ENCODE results near the gene KLHL21. TPM values are rescaled to one million over a fixed set of nuclear protein-coding genes. Genes with fewer than 3 reads are reported as not detected.

KLHL21 gene
- total and polyA plus RNA-seq, 2 donors (not counting 1 experiment from before 2014, with no cell fraction given), result 14.4 to 29.9 TPM

DNA sequence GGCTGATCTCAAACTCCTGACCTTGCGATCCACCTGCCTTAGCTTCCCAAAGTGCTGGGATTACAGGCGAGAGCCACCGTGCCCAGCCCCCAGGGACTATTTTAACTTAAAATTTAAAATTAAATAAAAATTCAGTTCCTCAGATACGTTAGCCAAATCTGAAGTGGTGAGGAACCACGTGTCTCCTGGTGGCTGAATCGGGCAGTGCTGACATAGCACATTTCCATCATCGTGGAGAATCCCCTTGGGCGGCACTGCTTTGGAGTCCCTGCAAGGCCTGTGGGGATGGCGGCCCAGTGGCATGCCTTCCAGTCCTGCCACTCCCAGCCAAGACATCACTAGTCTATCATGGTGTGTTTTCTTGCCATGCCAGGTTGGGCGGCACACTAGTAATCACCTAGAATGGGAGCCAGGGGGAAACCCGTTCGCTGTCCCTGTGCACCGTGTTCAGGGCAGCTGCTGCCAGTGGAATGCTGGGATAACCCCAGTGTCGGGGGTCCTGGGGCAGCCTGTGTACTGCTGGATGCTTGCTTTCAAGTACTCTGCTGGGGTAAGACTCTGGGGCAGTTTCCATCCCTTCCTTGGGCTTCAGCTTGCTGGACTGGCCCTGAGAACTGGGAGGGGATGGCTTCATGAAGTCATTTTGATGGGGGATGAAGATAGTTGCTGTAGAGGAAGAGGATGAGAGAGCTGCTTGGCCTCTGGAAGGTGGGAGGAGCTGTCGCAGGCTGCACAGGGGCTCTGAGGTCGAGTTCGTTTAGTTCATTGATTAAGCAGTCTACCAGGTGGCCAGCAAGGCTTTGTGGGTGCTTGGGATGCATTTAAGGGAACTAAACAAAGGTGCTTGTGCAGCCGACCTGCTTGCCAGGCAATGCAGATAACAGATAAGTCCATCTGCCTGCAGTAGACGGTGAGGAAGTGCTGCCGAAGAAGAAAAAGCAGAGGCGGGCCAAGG, 18.3 kb downstream of the KLHL21 start:
- WGBS (ENCODE audit: insufficient coverage), result 91% methylated on average over 18 of the region's 21 CpGs
- no peak overlapping the region for H3K27ac Mint-ChIP-seq
- H3K9me3 Mint-ChIP-seq (ENCODE audit: insufficient read depth), result no peaks in the 10 kb centered on the region
- ATAC-seq (ENCODE audit: low read depth), result no peak
- H3K79me2 ChIP-seq (ENCODE audit: control insufficient read depth, insufficient read depth, low read length), result peaks cover 46% of the 10 kb centered on the region
- H3K4me1 Mint-ChIP-seq, result peaks cover 37% of the 10 kb centered on the region
- H3K4me1 ChIP-seq (ENCODE audit: control insufficient read depth in 2 of 2, insufficient read depth in 2 of 2, low read length in 2 of 2), result peaks cover 18 to 36% of the 10 kb centered on the region in 2 donors
- POLR2A ChIA-PET, result interaction anchor here (0.5 to 0.7 kb wide), 2 partner anchors 16 to 40 kb away, joined by 3 to 4 read pairs; no protein-coding TSS in a partner anchor
- no peak overlapping the region for H3K27ac ChIP-seq (ENCODE audit: low read length in 2 of 2)
- no peak overlapping the region for H3K4me3 Mint-ChIP-seq
- TF ChIP-seq, protein P1, sequence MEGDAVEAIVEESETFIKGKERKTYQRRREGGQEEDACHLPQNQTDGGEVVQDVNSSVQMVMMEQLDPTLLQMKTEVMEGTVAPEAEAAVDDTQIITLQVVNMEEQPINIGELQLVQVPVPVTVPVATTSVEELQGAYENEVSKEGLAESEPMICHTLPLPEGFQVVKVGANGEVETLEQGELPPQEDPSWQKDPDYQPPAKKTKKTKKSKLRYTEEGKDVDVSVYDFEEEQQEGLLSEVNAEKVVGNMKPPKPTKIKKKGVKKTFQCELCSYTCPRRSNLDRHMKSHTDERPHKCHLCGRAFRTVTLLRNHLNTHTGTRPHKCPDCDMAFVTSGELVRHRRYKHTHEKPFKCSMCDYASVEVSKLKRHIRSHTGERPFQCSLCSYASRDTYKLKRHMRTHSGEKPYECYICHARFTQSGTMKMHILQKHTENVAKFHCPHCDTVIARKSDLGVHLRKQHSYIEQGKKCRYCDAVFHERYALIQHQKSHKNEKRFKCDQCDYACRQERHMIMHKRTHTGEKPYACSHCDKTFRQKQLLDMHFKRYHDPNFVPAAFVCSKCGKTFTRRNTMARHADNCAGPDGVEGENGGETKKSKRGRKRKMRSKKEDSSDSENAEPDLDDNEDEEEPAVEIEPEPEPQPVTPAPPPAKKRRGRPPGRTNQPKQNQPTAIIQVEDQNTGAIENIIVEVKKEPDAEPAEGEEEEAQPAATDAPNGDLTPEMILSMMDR (IDR thresholded peaks at IDR 0.05), result no peak
- TF ChIP-seq EZH2 (IDR thresholded peaks at IDR 0.05; ENCODE audit: borderline replicate concordance, insufficient read depth, low read depth, low read length, poor library complexity, severe bottlenecking), result no peak
- no peaks in the 10 kb centered on the region for H3K27me3 ChIP-seq (replicated peaks in 1 of 4; ENCODE audit: control extremely low read depth in 1 of 4, control insufficient read depth in 3 of 4, insufficient read depth in 4 of 4, low read length in 3 of 4)
- H4K20me1 ChIP-seq (ENCODE audit: control insufficient read depth, insufficient read depth, low read length, poor library complexity, severe bottlenecking), result peaks cover 48% of the 10 kb centered on the region
- intact Hi-C loops (cut with micrococcal nuclease), result no loop called here
- CTCF ChIA-PET, result no interaction called here
- DNase-seq, result no peak
- no peak overlapping the region for H3K4me3 ChIP-seq (ENCODE audit: control extremely low read depth in 1 of 5, extremely low read depth in 1 of 5, insufficient read depth in 1 of 5, low read depth in 2 of 5, low read length in 4 of 5)
- H3K4me2 ChIP-seq (replicated peaks; ENCODE audit: low read depth, low read length, poor library complexity, severe bottlenecking), result no peak overlapping the region
- H3K27me3 Mint-ChIP-seq, result no peaks in the 10 kb centered on the region
- no peak overlapping the region for H2AFZ ChIP-seq (ENCODE audit: insufficient read depth, low read depth, low read length, poor library complexity, severe bottlenecking)
- no peak overlapping the region for H3K9ac ChIP-seq (ENCODE audit: low read length)
- H3K9me3 ChIP-seq (ENCODE audit: control extremely low read depth in 1 of 3, control insufficient read depth in 2 of 3, insufficient read depth in 1 of 3, low read length in 2 of 3), result no peaks in the 10 kb centered on the region
- H3K36me3 ChIP-seq (replicated peaks in 1 of 2; ENCODE audit: control extremely low read depth in 1 of 2, control insufficient read depth in 1 of 2, extremely low read depth in 1 of 2, insufficient read depth in 2 of 2, low read length in 1 of 2), result peaks cover 0 to 26% of the 10 kb centered on the region in 2 experiments

DNA sequence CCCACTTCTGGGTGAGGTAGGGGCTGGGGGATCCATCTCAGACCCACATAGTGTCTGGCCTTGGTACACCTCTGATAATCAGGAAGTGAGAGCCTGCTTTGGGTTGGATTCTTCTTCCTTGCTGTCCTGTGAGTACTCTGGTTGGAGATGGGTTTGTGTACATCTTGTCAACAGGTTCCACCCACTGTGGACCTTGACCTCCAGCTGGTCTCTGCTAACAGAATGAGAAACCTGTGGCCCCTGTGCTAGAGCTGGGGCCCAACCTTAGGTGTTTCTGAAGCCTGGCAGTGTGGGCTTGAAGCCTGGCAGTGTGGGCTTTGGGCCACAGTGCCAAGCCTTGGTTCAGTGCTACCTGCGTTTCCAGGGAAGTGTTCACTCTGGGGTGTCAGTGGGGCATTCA, 20.3 kb downstream of the KLHL21 start:
- ATAC-seq (ENCODE audit: low read depth) (no peak), DNase-seq (no peak)
- no peaks in the 10 kb centered on the region for H3K9me3 Mint-ChIP-seq (ENCODE audit: insufficient read depth)
- no peaks in the 10 kb centered on the region for H3K27me3 ChIP-seq (replicated peaks in 1 of 4; ENCODE audit: control extremely low read depth in 1 of 4, control insufficient read depth in 3 of 4, insufficient read depth in 4 of 4, low read length in 3 of 4)
- H3K27ac ChIP-seq (ENCODE audit: low read length in 2 of 2), result peak overlapping the region; percentile 13 to 91
- H3K4me2 ChIP-seq (replicated peaks; ENCODE audit: low read depth, low read length, poor library complexity, severe bottlenecking), result peak overlapping the region; percentile 88
- ChIA-PET POLR2A (no interaction called here), CTCF (interaction anchor here (1.1 kb wide), 1 partner anchor 20 kb away, joined by 3 read pairs; the partner anchor contains the start of gene KLHL21)
- no peak overlapping the region for H3K4me3 ChIP-seq (ENCODE audit: control extremely low read depth in 1 of 5, extremely low read depth in 1 of 5, insufficient read depth in 1 of 5, low read depth in 2 of 5, low read length in 4 of 5)
- H3K27ac Mint-ChIP-seq, result peak overlapping the region; percentile 78
- H3K4me3 Mint-ChIP-seq, result peak overlapping the region; percentile 98
- H3K4me1 Mint-ChIP-seq, result peaks cover 36% of the 10 kb centered on the region
- H2AFZ ChIP-seq (ENCODE audit: insufficient read depth, low read depth, low read length, poor library complexity, severe bottlenecking), result no peak overlapping the region
- H3K9ac ChIP-seq (ENCODE audit: low read length), result no peak overlapping the region
- no peak for TF ChIP-seq EZH2 (IDR thresholded peaks at IDR 0.05; ENCODE audit: borderline replicate concordance, insufficient read depth, low read depth, low read length, poor library complexity, severe bottlenecking)
- TF ChIP-seq, protein P1 (IDR thresholded peaks at IDR 0.05), result no peak
- peaks cover 0 to 5% of the 10 kb centered on the region in 2 experiments for H3K36me3 ChIP-seq (replicated peaks in 1 of 2; ENCODE audit: control extremely low read depth in 1 of 2, control insufficient read depth in 1 of 2, extremely low read depth in 1 of 2, insufficient read depth in 2 of 2, low read length in 1 of 2)
- H3K79me2 ChIP-seq (ENCODE audit: control insufficient read depth, insufficient read depth, low read length), result peaks cover 49% of the 10 kb centered on the region
- no peaks in the 10 kb centered on the region for H3K27me3 Mint-ChIP-seq
- peaks cover 20 to 34% of the 10 kb centered on the region in 2 donors for H3K4me1 ChIP-seq (ENCODE audit: control insufficient read depth in 2 of 2, insufficient read depth in 2 of 2, low read length in 2 of 2)
- H4K20me1 ChIP-seq (ENCODE audit: control insufficient read depth, insufficient read depth, low read length, poor library complexity, severe bottlenecking), result peaks cover 40% of the 10 kb centered on the region
- 100% methylated on average over 1 of the region's 1 CpG for WGBS (ENCODE audit: insufficient coverage)
- H3K9me3 ChIP-seq (ENCODE audit: control extremely low read depth in 1 of 3, control insufficient read depth in 2 of 3, insufficient read depth in 1 of 3, low read length in 2 of 3), result no peaks in the 10 kb centered on the region
- intact Hi-C loops (cut with micrococcal nuclease), result no loop called here

Data from B cell (primary cell).